Anterior cingulate cortex (tissue), 58 donors: ENCODE results near the gene FNDC10.
"Not testable (repeated sequence)": the region's sequence is repeated elsewhere in the genome, so short reads cannot be mapped to it uniquely, and the experiment has no call there.

ENCODE experiments used
- DNase-seq, 58 donors: peaks; one replicate each; lab custom pipeline; 2025; lab: John Stamatoyannopoulos, UW

Gene FNDC10

GRCh38 chr1:1574721-1575537 is 25.0 kb downstream of the FNDC10 start, which contains the start of gene SSU72:
TSS of gene SSU72 (minus strand) at chr1:1574863. CDS start at chr1:1574557, 306 bp downstream.
- peak in 57 of 58 donors; percentile 34 to 91 (median 82) for DNase-seq

DNA sequence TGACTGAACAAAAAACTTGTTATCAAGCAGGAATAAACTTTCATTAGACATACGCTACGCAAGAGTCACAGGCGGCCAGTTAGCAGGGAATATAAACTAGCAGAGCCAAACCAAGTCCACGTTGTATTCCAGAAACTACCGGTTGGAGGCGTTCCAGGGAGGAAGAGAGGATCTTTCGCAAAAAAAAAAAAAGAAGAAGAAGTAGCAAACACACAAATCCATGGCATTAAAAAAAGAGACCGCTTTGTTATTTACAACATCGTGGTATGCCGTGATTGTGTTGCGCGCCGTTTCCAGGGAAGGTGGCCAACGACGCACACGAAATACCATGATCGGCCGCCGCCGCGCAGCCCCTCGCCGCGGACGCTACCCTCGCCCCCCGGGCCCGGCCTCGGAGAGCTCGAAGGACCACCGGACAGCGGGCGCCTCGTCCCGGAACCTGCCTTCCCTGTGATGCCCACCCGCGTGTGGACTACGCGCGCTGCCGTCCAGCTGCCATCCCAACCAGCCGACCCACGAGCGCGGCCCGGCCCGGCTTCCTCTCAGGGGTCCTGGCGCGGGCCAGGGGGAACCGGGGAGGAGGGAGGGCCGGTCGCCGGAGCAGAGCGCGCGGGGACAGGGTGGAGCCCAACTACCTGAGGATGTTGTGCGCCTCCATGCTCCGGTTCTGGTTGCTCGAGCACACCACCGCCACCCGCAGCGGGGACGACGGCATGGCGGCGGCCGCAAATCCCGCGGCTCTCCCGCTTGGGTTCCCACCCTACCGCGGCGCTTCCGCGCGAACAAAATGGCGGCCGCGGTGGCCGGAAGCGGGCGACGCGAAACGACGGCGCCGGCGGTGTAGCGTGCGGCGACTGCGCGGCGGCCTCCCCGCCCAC is 25.9 kb downstream of the FNDC10 start:
- DNase-seq = peak in 35 of 58 donors; percentile 36 to 87 (median 68)

DNA sequence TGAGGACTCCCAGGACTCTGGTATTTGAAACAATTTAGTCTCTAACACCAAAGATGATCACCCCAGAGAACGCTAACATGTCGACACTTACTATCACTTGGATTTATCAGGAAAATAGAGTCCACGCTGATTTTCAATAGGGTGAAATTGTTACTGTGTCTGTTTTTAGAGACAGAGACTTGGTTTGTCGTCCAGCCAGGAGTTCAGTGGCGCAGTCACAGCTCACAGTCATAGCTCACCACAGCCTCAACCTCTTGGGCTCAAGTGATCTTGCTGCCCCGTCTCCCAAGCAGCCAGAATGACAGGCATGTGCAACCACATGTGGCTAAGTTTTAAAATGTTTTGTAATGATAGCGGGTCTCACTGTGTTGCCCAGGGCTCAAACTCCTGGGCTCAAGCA is 30.6 kb downstream of the FNDC10 start:
- no peak for DNase-seq

DNA sequence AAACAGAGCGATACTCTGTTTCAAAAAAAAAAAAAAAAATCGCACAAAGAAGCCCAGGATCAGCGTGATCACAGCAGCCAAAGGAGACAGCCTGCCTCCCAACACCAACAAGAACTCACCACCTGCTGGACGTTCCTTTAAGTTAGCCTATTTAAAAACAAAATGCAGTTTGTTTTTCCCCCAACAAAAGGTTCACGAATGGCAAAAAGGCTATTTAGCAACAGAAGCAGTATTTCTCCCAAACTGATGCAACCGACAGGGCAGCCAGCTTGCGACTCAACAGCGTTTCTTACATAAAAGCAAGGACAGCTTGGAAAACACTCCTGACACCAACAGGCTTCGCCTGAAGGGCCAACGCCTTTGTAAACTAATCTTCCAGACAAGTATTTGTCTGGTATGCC is 32.0 kb downstream of the FNDC10 start:
- peak in 1 of 58 donors; percentile 7 for DNase-seq

DNA sequence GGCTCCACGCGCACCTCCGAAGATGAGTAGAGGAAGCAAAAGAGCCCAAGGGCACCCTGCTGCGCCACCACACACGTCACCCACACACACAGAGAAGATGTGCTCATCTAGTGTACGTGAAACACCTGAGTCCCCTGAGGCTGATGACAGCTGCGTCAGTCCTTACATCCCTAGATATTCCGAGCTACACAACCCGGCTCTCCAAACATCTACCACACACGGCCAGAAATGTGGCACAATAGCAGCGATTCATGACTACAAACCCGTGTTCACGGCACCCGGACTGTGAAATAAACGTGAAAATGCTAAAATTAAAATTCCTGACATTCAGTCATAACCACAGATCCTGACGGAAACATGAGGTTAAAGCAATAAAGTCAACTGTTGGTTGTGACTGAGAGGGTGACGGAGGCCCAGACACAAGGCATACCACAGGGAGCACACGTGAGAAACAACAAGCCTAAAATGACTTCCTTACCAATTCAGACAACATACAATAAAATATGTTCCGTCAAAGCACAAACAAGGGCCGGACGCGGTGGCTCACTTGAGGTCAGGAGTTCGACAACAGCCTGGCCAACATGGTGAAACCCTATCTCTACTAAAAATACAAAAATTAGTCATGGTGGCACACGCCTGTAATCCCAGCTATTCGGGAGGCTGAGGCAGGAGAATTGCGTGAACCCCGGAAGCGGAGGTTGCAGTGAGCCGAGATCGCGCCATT is 32.6 kb downstream of the FNDC10 start:
- DNase-seq = no peak

GRCh38 chr1:1565340-1565739 is 34.6 kb downstream of the FNDC10 start:
- no peak for DNase-seq

- no peak for DNase-seq
Observed at GRCh38 chr1:1564268-1564667, 35.7 kb downstream of the FNDC10 start.

GRCh38 chr1:1563688-1564087 is 36.2 kb downstream of the FNDC10 start:
- no peak for DNase-seq

GRCh38 chr1:1562556-1563195 is 37.3 kb downstream of the FNDC10 start:
- no peak for DNase-seq

DNA sequence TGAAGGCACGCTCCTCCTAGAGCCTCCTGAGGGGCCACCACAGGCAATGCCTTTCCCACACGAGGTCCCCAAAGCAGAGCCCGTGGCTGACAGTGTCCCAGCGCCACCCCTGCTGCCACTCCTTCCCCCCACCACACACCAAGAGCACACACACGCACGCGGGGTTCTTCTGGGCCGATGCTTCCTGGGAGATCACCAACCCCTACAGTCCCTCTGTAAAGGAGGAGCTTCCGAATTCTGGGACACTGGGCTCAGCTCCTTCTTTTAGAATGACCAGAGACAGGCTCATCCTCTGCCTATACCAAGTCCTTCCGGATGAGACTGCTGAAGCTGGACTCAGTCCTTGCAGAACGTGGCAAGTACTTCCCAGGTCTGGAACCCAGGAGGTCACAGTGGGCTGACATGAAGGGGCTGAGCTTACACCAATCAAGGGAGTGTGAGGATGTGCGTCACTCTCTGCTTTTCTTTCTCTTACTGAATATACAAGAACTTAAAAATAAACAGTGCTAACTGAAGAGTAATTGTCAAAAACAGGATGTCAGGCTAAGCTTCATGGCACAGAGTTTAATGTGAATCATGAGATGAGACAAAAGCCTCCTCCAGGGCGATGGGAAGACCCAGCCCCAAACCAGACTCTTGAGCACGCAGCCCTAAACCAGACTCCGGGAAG is 38.0 kb downstream of the FNDC10 start:
- no peak for DNase-seq

DNA sequence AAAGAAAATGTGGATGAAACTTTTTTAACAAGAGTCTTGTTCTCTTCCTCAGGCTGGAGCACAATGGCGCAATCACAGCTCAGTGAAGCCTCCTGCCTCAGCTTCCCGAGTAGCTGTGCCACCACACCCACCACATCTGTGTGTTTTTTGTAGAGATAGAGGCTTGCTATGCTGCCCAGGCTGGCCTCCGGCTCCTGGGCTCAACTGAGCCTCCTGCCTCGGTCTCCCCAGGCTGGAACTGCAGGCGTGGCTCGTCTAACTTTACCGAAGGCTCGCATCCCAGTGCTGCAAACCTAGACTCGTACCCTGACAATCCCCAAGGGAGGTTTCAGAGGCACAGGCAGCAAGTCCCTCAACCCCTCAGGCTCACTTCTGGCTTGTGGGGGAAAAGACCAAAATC is 39.8 kb downstream of the FNDC10 start:
- no peak for DNase-seq

DNA sequence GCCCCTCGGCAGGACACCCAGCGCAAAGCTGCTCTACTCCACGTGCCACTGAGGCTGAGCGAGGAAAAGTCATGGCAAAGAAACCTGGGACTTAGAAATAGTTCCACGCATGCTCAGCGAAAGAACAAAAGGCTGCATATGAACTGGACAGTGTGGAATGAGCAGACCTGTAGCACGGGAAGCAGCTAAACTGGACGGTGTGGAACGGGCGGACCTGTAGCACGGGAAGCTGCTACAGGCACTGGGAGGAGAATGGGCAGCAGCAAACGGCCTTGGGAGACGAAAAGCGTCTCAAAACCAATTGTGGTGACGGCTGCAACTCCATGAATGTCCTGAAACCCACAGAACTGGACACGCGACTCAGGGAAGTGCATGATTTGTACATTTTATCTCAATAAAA is 40.9 kb downstream of the FNDC10 start:
- no peak for DNase-seq

DNA sequence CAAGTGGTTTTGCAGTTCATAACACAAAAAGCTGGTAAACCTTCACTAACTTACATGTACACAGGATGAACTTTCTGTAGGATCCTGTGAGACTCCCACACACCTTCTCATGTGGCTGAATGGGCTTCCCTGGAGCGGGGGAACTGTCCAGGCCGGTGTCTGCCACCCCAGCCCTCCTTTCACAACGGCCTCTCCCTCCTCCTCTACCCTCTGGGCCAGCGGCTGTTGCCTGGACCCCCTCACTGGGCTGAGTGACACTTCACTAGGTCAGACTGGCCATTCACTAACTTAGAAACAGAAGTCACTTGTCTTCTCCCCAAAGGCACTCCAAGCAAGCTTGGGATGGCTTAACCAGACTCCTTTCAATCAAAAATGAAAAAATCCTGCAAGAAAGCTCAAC is 41.3 kb downstream of the FNDC10 start:
- DNase-seq = no peak

- DNase-seq = not testable (repeated sequence)
Observed at GRCh38 chr1:1557688-1558087, 42.2 kb downstream of the FNDC10 start.

- not testable (repeated sequence) for DNase-seq
Observed at GRCh38 chr1:1556961-1557360, 43.0 kb downstream of the FNDC10 start.

DNA sequence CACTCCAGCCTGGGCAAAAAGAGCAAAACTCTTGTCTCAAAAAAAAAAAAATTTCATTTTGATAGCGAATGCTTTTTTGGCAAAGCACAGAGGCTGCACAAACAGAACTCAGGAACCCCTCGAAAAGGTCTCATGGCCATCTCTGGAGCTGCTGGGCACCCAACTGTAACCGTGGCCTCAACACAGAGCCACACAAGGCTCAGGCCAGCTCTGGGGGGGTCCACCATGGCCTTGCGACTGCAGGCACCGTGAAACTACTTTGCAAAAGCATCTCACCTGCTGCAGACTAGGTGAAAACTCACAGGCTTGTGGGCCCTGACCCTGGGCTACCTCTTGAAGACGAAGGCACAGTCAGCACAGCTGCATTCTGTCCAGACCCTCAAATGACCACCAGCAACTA is 43.4 kb downstream of the FNDC10 start:
- no peak for DNase-seq

GRCh38 chr1:1554926-1555915 is 44.7 kb downstream of the FNDC10 start:
- peak in 8 of 58 donors; percentile 13 to 64 (median 38) for DNase-seq

- no peak for DNase-seq
Observed at GRCh38 chr1:1554550-1554925, 45.4 kb downstream of the FNDC10 start.
